HG02678 (cell line): Measurements from ENCODE around the gene ACSM2A.
"Not testable (repeated sequence)": the region's sequence is repeated elsewhere in the genome, so short reads cannot be mapped to it uniquely, and the experiment has no call there.

ENCODE experiments used
- ATAC-seq: cut with Tn5 transposase; IDR thresholded peaks from one replicate; pipeline ENCODE4 v1.9.1; 2021; ENCODE audit warnings: mild to moderate bottlenecking, moderate library complexity; ENCODE audit not compliant: unreplicated experiment

The ACSM2A gene

DNA sequence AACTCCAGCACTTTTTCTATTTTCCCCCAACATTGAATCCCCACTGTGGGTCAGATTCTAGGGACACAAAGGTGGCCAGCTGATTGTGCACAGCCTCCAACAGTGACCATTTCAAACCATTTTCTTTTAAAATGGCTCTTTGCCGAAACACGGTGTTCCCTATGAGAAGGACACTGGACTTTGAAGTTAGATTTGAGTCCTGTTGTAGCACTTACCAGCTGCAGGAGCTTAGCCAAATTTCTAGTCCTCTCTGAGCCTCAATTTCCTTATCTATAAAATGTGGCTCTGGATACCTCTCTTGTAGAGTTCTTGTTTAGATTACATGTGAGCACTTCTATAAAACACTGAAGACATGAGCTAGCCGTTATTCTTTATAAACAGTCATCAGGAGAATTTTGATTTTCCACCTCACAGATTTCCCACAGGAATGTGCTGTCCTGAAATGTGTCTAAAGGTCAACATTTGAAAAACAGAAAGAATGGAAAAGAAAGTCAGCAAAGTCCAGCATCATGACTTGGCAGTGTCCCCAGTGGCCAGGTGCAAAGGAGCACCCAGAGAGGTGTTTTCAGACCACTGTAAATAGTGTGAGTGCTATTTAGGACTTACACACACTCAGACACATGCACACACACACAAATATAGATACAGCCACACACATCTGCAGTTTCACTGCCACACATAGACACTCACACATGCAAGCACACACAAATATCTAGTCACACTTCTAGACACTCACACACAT is 4.5 kb upstream of the ACSM2A start:
- ATAC-seq = not testable (repeated sequence)

DNA sequence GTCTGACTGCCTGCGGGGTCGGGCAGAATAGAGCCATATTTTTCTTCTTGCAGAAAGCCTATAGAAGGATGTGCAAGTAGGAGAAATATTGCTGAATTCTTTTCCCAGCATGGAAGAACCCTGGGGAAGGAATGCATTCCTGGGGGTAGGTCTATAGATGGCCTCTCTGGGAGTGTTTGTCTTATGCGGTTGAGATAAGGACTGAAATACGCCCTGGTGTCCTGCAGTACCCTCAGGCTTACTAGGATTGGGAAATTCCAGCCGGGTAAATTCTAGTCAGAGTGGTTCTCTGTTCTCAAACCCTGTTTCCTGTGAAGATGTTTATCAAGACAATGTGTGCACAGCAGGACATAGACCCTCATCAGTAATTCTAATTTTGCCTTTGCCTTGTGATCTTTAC is 2.3 kb downstream of the ACSM2A start:
- not testable (repeated sequence) for ATAC-seq

DNA sequence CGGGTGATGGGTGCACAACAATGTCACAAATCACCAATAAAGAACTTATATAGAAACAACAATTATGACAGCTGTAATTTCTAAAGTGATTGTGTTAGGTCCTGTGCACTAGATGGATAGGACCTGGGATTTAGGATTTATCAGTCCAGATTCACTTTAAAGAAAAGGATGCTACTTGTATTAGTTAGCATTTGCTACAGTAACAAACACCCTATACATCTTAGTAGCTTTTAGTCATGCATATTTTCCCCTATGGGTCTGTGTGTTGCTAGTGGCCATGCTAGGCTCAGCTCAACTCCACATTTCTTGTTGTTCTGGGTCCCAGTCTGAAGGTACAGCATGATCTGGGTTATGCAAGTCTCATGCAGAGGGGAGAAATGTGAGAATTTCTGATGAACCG is 7.9 kb downstream of the ACSM2A start:
- not testable (repeated sequence) for ATAC-seq

DNA sequence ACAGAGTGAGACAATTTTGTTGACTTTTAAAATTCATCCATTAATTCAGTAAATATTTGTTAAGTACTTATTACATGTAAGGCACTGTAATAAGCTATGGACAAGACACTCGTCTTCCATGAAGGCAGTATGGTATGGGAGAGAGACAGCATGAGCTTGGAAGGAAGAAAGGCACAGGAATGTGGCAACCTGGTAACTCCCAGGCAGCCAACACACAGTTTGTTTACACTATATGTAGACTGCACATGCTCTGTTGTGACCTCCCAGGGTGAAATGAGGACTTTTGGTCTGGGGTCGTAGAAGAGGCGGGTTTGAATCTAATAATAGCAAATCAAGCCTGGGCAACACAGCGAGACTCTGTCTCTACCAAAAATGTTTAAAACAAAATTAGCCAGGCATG is 9.0 kb downstream of the ACSM2A start:
- not testable (repeated sequence) for ATAC-seq

DNA sequence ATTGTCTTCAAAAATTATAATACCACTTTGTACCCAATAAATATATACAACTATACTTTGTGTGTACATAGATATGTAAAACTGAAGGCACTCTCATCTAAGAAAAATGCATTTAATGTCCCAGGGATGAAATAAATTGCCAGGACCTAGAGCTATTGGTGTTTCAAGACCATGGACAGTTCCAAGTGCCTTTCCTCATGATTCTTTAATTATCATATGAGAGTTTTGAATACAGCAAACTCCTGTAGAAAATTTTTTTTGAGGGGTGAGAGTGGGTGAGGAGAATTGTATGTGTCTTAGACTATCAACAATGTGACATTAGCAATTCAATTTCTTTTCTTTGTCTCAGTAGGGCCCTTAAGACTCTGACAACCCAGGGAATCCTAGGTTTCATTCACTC is 17.6 kb downstream of the ACSM2A start:
- ATAC-seq = not testable (repeated sequence)

DNA sequence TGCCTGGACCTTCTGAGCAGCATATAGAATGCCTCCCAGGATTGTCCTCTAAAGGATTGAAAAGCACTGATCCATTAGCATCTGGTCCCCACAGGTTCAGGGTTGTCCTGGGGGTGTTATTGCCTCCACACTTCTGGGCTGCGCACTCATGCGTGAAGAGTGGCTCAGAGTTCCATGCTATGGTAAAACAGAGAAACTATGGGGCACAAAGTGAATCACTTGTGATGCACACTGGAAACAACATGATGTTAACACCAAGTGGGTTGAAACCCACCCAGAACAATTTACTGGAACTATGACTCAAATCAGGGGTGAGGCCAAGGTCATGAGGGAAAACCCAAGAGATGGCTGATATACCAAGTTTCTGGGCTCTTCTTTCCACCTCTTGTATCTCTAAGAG is 18.6 kb downstream of the ACSM2A start:
- not testable (repeated sequence) for ATAC-seq

DNA sequence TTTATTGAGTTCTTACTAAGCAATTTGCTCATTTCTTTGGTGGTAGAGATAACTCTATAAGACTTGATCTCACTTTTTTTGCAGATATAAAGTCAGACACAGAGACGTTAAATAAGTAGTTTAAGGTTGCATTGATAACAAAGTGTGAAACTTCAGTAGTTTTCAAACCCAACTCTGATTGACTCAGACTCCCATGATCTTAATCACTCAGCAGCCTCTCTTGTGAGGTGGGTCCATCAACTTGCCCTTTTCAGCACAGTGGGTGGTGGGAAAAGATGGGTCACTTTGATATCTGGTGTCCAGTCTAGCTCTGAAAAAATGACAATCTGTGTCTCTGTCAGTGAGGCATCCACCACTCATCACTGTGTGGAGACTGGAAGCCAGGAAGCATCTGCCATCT is 19.4 kb downstream of the ACSM2A start:
- ATAC-seq = not testable (repeated sequence)

DNA sequence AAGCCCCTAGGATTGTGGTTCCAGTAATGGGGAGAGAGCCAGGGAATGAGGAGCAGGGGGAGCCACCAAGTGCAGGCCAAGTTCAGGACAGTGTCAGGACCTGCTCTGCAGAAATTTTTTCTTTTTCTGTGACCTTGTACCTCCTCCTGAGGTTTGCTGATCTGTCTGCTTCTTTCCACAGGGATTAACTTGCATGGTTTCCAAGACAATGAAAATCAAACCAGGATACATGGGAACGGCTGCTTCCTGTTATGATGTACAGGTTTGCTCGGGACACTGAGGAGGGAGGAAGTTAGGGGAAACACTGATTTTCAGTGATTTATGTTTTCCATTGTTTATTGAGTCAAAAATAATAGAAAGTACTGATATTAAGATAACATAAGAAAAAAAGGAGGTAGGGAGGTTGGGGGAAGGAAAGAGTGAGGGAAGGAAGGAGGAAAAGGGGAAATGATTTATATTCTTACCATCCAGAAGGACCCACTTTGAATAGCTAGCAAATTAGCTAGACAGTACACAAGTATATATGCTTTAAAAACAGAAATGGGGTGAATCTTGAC is 25.9 kb downstream of the ACSM2A start:
- not testable (repeated sequence) for ATAC-seq

DNA sequence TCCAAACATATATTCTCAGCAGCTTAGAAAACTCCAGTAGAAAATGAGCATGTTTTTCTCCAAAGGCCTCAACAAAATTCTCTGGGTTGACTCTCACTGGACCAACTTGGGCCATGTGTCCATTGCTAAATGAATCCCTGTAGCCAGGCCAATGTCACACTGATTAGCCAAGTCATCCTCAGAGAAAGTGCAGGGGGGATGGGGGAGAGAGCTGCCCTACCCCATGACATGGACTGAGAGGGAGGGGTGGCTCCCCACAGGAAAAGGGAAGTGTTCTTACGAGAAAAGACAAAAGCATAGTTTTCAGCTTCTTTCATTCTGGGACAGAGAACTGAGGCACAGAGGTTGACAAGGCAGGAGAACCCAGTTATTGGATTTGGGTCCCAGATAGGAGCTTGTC is 32.7 kb downstream of the ACSM2A start:
- not testable (repeated sequence) for ATAC-seq

DNA sequence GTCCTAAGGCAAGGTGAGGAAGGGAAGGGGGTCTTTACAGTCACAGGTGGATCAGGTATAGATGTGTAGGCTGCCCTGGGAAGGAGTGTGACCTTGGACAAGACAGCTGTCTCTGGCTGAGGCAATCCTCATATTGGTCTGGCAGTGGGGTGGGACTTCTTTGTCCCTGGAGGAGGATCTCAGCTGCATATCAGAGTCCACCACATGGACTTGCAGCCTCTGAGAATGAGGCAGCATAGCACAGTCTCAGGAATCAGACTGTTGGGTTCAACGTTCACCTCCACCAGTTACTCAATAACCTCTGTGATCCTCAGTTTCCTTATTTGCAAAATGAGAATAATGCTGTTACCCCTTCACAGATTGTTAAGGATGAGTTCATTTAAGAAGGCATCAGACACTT is 33.4 kb downstream of the ACSM2A start:
- no peak for ATAC-seq

DNA sequence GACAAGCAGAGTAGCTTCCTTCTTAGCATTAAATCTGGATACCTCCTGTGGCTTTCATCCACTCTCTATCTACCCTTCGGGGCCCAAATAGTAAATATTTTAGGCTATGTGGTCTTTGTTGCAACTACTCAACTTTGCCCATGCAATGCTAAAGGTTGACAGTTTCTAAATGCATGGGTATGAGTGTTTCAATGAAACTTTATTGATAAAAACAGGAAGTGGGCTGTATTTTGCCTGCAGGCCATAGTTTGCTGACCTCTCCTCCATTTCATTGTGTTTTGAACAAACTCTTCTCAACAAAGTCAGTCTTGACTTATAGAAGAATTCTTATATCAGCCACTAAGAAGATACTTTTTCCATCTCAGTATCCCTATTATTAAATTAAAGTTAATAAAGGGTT is 34.1 kb downstream of the ACSM2A start:
- ATAC-seq = no peak

DNA sequence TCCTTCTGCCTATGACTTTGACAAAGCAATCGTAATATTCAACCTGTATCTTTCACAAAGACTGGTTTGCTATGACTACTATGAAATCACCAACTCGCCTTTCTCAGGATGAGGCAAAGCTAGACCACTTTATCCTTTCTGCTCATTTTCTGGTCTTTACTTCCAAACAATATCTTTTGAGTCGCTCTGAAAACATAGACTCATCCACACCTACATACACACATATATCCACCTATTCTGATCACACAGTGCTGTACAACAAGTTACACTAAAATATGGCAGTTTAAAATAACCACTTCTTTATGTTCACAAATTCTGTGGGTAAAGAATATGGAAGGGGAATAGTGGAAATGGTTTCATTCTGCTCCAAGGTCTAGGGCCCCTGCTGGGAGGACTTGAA is 39.7 kb downstream of the ACSM2A start:
- ATAC-seq = not testable (repeated sequence)

DNA sequence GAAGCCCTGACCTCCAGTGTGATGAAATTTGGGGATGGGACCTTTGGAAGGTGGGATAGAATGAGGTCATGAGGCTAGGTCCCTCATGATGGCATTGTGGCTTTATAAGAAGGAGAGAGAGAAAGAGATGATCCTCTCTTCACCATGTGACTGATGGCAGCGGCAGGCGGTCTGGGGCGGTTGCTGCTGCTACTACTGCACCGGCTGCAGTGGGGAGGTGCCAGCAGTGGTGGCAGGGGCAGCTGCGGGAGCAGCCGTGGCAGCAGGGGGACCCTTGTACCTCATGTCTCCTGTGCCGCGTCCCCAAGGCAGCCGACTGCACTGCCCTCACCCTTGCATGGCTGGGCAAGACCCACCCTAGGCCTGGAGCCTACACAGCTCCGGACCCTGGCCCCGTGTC is 40.1 kb downstream of the ACSM2A start:
- ATAC-seq = not testable (repeated sequence)

DNA sequence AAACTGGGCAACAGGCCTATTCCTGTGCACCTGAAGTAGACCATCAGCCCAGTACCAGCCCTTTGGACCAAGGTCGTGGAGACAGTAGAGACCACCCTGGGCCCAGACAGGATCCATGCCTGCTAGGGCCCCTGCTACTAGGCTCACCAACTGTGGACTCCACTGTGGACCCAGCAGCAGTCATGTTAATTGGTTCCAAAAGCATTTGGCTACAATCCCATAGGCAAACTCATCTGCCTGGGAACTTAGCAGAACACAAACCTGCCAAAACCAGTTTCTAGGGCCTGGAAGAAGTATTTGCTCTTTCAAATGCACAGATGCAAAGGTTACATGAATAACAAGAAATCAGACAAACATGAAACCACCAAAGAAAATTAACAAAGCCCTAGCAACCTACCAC is 53.1 kb downstream of the ACSM2A start:
- ATAC-seq = no peak

DNA sequence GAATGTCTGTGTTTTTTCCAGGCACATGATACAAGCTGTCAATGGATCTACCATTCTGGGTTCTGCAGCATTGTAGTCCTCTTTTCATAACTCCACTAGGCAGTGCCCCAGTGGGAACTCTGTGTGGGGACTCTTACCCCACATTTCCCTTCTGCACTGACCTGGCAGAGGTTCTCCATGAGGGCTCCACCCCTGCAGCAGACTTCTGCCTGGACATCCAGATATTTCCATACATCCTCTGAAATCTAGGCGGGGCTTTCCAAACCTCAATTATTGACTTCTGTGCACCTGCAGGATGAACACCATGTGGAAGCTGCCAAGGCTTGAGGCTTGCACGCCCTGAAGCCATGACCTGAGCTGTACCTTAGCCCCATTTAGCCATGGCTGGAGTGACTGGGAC is 56.0 kb downstream of the ACSM2A start:
- no peak for ATAC-seq

DNA sequence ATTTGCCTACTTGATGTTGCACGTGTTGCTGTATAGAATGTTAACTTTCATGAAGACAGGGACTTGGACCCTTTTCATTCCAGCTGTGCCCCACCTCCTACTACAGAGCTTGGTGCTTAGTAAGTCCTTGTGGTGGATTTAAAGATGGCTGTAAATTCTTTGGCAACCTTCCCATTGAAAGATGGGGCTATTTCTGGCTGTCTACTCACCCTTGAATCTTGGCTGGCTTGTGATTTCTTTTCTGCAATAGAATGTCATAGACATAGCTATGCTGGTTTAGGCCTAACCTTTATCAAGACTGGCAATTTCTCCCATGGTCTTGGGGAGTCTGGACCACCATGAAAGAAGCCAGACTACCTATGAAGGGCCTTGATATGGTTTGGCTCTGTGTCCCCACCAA is 59.0 kb downstream of the ACSM2A start:
- no peak for ATAC-seq

DNA sequence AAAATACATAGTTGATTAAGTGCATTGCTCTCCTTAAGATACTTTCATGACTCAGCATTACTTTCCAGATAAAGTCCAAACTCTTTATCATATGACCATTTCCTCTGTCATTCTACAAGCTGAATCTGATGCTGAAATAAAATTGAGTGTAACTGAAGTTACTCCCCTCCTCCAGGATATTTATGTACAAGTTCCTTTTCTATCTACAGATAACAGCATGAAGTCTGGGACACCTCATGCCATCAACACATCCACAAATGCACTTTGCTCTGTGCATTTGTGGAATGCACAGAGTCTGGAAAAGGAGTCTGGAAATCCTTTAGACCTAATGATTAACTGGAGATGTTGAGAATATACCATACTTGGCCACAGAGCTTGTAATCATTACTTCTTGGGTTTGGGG is 64.4 kb downstream of the ACSM2A start:
- ATAC-seq = no peak

DNA sequence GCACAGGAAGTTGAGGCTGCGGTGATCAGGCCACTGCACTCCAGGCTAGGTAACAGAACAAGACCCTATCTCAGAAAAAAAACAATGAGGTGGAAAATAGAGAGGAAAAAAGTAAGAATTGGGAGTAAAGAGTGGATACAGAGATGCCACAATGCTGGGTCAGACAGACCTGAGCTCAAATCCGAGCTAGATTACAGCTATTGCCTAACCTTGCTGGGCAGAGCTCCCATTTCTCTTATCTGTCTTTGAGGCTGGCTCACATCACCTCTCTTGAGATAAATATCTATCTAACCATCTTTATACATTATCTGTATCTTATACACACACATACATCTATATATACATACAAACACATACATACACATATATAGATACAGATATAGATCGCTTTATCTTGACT is 65.8 kb downstream of the ACSM2A start:
- no peak for ATAC-seq

DNA sequence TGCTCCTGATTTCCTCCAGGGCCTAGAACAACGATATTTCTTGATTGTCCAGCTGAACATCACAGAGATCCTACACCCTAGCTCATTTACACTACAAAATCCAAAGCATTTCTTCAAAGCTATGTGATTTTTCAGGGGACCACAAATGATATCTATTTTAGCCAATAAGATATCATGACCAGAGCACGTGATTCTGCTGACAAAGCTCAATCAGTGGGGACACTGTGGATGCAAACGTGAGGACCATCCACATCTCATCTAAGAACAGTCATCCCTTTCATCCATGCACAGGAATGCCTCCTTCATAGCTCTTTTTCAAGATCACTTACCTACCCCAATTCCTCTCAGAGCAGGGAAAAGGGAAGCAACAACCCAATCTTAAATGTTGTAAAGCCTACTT is 67.9 kb downstream of the ACSM2A start:
- ATAC-seq = no peak

DNA sequence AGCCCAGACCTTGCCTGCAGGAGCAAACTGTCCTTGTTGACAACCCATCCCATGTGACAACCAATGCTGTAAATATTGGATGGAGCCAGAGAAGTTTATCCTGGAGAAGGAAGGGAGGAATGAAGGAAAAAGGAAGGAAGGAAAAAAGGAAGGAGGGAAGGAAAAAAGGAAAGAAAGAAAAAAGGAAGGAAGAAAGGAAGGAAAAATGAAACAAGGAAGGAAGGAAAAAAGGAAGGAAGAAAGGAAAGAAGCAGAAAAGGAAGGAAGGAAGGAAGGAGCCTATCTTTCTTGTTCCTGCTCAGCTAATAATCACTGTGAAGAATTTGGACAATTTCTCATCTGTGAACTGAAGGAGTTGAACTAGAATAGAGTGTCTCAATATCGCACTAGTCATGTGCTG is 68.8 kb downstream of the ACSM2A start:
- ATAC-seq = no peak

DNA sequence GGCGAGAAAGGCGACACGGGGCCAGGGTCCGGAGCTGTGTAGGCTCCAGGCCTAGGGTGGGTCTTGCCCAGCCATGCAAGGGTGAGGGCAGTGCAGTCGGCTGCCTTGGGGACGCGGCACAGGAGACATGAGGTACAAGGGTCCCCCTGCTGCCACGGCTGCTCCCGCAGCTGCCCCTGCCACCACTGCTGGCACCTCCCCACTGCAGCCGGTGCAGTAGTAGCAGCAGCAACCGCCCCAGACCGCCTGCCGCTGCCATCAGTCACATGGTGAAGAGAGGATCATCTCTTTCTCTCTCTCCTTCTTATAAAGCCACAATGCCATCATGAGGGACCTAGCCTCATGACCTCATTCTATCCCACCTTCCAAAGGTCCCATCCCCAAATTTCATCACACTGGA is 80.5 kb downstream of the ACSM2A start:
- ATAC-seq = not testable (repeated sequence)

DNA sequence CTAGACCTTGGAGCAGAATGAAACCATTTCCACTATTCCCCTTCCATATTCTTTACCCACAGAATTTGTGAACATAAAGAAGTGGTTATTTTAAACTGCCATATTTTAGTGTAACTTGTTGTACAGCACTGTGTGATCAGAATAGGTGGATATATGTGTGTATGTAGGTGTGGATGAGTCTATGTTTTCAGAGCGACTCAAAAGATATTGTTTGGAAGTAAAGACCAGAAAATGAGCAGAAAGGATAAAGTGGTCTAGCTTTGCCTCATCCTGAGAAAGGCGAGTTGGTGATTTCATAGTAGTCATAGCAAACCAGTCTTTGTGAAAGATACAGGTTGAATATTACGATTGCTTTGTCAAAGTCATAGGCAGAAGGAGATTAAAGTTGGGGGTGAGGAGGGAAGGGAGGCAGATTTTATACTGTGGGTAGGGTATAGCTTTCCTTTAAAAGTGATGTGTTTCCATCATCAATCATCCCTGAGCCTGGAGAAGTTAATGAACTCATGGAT is 81.0 kb downstream of the ACSM2A start:
- ATAC-seq = not testable (repeated sequence)

DNA sequence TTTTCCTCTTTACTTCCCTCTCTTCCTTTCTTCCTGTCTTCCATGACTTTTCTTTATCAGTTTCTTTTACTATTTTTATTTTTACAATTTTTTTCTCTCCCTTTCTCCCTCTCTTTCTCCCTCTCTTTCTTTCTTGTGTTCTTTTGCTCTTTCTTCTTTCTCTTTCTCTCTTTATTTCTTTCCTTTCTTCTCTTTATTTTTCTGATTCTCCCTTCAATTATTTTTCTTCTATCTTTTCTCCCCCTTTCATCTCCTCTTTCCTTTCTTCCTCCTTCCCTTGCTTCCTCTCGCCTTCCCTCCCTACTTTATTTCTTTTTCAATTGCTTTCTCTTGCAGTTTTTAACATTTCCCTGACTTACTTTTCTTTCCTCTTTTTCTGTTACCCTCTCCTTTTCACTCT is 85.3 kb downstream of the ACSM2A start:
- not testable (repeated sequence) for ATAC-seq
